ENCODE results near the gene MYO18A.
"Not testable (repeated sequence)": the region's sequence is repeated elsewhere in the genome, so short reads cannot be mapped to it uniquely, and the experiment has no call there.

Gene MYO18A

DNA sequence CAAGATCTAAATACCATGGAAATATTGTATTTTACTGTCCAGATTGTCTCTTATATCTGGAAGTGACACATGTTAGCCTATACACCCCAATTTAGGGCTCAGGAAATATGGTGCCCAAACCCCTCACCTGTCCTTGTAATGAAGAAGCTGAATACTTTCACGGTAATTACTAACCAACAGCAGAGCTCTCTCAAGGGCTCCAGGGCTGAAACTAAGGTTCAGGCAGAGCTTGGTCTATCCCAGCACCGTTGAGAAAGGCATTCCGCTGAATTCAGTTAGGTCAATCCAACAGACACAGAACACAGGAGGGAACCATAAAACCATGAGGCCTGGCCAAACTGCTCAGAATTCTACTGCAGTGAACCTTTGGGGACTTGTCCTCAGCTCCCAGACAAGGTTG is 14.9 kb downstream of the MYO18A start:
- DNase-seq = no peak

DNA sequence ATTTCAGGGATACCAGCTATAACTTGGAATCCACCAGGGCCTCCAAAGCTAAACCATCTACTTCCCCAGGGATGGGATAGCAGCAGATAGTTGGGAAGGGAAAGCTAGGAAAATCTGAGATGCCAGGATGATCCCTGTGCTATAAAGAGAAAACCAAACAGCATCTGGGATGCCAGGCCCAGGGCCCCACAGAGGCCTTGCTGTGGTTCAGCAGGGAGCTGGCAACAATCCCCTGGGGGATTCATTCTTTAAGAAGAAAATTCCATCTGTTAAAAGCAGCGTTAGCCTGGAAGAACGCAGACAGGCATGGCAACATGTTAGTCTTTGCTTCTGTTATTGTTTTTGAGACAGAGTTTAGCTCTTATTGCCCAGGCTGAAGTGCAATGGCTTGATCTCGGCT is 16.6 kb downstream of the MYO18A start:
- DNase-seq = no peak

DNA sequence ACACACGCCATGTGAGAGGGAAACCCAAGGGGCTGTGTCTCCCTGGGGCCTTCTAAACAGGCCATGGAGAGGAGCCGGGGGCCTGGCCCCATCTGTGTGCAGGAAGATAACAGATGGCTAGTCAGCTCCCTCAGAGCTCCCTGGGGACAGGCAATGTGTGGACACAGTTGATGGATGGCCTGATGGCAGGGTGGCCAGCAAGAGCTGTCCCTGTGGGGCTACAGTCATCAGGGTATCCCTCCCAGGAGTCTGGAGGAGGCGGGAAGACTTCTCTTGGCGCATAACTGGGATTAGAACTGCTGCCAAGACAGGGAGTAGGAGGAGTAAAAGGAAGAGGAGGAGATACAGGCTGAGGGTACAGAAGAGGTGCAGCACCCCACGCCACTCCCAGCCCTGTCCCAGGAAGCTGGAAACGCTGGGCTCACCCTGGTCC is 17.3 kb downstream of the MYO18A start:
- DNase-seq = no peak

- DNase-seq = no peak
These were observed 17.9 kb downstream of the MYO18A start for GRCh38 chr17:29162082-29162908.

DNA sequence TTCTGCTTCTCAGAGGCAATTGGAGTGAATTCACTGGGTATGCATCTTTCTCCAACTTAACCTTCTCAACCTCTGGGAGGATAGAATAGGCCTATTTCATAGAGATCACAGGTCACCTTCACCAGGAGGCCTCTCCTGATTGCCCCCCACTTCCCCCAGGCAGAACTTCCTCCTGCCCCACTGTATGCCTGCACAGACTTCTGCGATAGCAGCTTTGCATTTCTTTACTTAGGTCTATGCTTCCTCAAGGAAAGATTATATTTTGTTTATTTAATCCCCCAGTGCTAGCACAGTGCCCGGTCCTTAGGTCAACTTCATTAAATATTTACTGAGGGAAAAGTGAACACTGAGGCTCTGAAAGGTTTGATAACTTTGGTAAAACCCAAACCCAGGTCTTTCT is 19.9 kb downstream of the MYO18A start:
- no peak for DNase-seq

DNA sequence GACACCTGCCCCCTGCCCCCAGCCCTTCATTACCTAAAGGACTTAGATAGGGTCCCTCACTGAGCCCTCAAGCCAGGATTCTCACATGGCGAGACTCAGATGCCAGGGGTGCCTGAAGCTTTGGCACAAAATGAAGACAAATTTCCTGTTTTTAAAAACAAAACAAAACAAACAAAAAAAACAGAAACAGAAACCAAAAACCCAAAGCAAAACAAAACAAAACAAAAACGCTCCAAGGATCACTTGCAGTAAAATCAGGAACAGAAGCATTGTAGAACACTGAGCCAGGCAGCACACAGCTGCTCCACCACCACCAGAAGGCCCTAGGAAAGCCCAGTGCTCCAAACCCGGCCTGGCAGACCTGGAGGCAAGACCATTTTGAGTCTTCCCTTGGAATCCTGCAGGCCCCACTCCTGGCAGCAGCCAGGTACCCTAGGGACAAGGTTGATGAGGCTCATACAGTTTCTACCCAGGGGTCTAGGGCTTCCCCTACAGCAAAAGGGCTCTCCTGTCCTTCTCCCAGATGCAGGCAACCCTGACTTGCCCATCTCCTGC is 20.8 kb downstream of the MYO18A start:
- no peak for DNase-seq

GRCh38 chr17:29158488-29159275 is 21.5 kb downstream of the MYO18A start:
- no peak for DNase-seq

GRCh38 chr17:29158096-29158487 is 22.1 kb downstream of the MYO18A start:
- no peak for DNase-seq

DNA sequence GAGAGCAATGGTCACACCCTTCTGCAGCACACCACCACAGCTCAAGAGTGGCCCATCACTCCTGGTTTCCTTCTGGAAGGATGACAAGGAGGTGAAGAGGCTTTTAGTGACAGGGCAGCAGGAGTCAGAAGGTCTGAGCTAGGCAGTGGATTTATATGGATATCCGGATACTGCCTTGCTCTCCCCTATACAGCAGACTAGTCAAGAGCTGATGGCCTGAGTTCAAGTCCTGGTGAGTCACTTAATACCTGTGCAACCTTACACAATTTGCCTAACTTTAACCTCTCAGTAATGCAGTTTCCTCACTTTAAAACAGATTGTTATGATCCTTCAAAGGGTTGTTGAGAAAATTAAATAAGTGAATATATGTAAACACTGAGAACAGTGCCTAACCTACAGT is 22.9 kb downstream of the MYO18A start:
- DNase-seq = no peak

DNA sequence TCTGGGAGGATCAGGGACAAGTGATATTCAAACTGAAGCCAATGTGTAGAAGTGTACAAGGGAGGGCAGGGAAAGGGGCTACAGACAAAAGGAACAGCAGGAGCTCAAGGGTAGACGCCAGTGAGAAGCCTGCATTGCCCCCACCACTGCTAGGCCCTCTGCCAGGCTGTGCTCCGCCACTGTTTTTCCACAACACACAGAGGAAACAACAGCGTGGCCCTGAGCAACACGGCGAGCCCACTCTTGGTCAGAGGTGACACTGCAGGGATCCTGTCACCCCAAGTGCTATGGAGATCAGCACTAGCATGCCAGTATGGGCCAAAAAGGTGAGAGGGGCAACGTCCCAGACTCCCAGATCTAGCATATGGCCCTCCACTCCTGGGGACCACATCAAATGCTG is 23.4 kb downstream of the MYO18A start:
- DNase-seq = no peak

- no peak for DNase-seq
These were observed 24.2 kb downstream of the MYO18A start for GRCh38 chr17:29155966-29156338.

DNA sequence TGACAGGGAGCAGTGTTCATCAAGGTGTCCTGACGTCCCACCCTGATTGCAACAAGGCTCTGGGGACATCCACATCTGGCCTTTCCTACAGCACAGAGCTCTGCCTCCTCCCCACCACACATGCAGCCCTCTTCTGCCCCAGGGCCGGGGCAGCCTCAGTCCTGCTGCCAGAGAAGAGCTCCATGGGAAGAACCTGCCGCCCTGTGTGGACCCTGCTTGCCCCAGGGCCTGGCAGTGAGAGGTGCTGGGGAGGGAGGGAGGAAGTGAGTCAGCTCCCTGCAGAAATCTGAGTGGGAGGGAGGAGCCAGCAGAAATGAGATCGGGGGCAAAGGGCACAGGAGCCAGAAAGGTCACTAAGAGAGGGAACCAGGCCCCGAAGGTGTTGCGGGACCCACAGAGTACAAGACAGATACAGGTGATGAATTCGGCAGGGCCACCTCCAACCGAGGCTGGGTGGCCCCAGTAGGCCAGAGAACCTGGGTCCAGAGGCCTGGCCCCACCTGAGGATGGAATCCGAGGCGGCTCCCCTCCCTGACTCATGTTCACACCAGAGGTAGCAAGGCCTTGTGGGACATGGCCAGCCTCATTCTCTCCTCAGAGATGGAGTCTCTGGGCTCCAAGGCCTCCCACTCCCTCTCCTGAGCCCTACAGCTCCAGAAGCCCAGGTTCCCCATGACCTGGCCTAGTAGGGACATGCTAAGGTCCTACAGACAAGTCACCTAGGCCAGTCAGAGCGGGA is 24.8 kb downstream of the MYO18A start:
- DNase-seq = no peak

GRCh38 chr17:29154516-29155226 is 25.5 kb downstream of the MYO18A start:
- no peak for DNase-seq

GRCh38 chr17:29151567-29151966 is 28.6 kb downstream of the MYO18A start:
- no peak for DNase-seq

DNA sequence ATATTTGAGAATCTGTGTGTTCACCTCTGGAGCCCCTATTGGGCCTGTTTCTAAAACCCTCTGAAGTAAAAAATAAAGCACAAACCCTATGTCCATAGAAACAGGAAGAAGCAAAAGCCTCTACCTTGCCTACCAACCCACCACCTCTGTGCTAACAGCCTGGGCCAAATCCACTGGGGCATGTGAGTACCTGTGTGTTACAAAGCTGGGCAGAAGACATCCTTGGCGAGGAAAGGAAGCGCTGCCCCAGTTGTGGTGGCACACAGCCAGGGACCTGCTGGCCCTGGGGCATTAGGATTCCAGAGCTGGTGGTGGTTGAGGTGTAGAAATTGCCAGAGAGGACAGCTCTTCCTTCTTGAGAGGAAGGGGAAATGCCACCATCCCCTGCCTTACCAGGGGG is 30.0 kb downstream of the MYO18A start:
- DNase-seq = no peak

- DNase-seq = no peak
These were observed 30.6 kb downstream of the MYO18A start for GRCh38 chr17:29149431-29150064.

DNA sequence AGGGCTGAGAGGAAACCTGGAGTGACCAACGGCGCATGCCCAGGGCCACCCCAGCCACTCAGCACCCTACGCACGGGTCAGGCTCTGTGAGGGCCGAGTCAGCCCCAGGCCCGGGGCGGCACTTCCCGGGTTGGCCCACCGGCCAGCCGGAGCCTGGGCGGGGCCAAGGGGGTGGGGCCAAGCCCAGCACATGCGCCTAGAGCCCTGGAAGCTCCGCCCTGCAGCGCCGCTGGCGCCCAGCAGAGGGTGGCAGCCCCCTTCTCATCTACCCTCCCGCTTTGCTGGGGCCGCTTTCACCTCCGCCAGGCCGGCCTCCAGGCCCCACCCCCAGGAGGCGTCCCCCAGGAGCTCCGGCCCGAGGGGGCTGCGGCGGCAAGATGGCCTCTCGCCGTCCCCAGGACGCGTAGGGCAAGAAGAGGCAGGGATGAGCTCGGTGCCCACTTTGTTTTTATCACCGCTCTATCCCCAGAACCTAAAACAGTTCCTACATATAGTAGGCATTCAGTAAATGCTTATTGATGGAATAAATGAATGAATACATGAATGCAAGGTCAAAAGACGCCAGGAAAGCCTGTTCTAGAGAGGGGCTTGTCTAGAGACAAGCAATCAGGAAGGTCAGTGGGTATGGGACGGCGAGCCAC is 31.3 kb downstream of the MYO18A start:
- DNase-seq = peak; percentile 85

DNA sequence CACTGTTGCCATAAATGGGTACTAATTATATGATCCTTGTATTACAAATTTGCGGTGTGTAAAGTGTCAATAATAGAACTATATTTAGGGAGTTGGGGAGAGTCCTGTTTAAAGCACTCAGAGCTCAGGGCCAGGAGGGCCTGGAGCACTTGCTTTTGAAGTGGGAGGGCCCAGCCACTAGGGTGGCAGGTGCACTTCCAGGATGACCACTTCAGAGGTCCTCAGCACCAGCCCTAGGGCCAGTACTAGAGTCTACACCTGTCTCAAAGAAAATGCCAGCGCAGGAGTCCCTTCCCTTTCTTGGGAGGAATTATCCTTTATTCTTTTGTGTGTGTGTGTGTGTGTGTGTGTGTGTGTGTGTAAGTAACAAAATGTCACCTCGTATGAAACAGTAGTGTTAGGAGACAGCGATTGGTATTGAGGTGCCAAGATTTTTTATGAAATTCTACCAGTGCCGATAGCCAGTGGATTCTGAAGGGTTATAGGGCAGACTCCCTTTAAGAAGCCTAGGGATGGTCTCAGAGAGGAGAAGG is 31.9 kb downstream of the MYO18A start:
- DNase-seq = no peak

DNA sequence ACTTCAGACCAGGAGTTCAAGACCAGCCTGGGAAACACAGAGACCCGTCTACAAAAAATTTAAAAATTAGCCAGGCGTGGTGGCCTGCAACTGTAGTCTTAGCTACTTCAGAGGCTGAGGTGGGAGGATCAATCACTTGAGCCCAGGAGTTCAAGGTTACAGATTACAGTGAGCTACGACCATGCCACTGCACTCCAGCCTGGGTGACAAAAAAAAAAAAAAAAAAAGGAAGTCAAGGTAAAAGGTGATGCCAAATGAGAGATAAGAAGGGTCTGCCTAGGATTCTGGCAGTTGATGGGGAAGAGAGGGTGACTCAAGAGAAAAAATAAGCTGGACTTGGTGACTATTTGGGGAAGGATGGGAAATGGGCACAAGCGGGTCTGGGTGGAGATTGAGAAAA is 32.5 kb downstream of the MYO18A start:
- DNase-seq = no peak

DNA sequence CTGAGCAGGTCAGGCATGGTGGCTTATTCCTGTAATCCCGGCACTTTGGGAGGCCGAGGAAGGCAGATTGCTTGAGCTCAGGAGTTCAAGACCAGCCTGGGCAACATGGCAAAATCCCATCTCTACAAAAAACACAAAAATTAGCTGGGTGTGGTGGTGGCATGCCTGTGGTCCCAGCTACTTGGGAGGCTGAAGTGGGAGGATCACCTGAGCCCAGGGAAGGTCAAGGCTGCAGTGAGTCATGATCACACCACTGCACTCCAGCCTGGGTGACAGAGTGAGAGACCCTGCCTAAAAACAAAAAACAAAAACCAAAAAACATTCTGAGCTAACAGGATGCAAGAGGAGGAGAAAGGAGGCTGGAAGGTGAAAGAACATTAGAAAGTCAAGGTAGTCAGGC is 33.0 kb downstream of the MYO18A start:
- DNase-seq = not testable (repeated sequence)

DNA sequence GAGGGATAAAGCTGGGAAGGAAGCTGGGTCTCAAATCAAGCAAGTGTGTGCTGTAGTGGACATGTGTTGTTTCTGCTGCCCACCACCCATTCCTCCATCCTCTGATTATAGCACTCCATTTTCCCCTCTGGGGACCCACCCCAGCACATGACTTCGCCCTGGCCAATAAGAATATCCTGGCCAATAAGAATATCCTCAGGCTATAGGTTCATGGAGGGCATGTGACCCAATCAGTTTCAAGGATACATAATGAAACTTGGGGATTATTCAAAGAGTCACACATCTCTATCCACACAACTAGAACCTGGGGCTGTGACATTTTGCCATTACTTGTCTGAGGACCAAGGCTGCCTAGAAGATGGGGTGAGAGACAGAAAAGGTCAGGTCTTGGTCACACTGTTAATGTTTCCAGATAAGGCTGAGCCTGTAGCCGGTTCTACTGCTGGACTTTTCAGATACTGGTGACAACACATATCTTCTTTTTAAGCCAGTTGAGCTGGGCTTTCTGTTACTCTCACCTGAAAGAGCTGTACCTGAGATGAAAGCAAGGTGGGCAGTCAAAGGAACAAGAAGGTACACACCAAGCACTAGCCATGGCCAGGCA is 33.7 kb downstream of the MYO18A start:
- no peak for DNase-seq
